ENCODE measurements around the gene PARP6.

Gene PARP6

GRCh38 chr15:72313881-72314280, 41.5 kb upstream of the PARP6 start:
- Mint-ChIP-seq H3K4me3 (no peak overlapping the region), H3K27ac (no peak overlapping the region), H3K36me3 (ENCODE audit: low read depth) (no peaks in the 10 kb centered on the region), H3K27me3 (ENCODE audit: low read depth) (peaks cover 44% of the 10 kb centered on the region), H3K4me1 (no peaks in the 10 kb centered on the region), H3K9me3 (no peaks in the 10 kb centered on the region)
- TF ChIP-seq CTCF (IDR thresholded peaks at IDR 0.05; ENCODE audit: unreplicated experiment in 3 of 3) = no peak

- Mint-ChIP-seq H3K36me3 (ENCODE audit: low read depth) (no peaks in the 10 kb centered on the region), H3K4me3 (no peak overlapping the region), H3K27me3 (ENCODE audit: low read depth) (peaks cover 40% of the 10 kb centered on the region), H3K9me3 (no peaks in the 10 kb centered on the region), H3K27ac (no peak overlapping the region), H3K4me1 (no peaks in the 10 kb centered on the region)
- TF ChIP-seq CTCF (IDR thresholded peaks at IDR 0.05; ENCODE audit: unreplicated experiment in 3 of 3) = no peak
Observed at GRCh38 chr15:72313448-72313840, 41.1 kb upstream of the PARP6 start.

GRCh38 chr15:72312605-72313447, 40.5 kb upstream of the PARP6 start:
- H3K27ac Mint-ChIP-seq = no peak overlapping the region
- no peaks in the 10 kb centered on the region for H3K4me1 Mint-ChIP-seq
- no peaks in the 10 kb centered on the region for H3K36me3 Mint-ChIP-seq (ENCODE audit: low read depth)
- no peak overlapping the region for H3K4me3 Mint-ChIP-seq
- peaks cover 34% of the 10 kb centered on the region for H3K27me3 Mint-ChIP-seq (ENCODE audit: low read depth)
- H3K9me3 Mint-ChIP-seq = no peaks in the 10 kb centered on the region
- TF ChIP-seq CTCF (IDR thresholded peaks at IDR 0.05; ENCODE audit: unreplicated experiment in 3 of 3) = peak; percentile 46 to 63 (median 48)

DNA sequence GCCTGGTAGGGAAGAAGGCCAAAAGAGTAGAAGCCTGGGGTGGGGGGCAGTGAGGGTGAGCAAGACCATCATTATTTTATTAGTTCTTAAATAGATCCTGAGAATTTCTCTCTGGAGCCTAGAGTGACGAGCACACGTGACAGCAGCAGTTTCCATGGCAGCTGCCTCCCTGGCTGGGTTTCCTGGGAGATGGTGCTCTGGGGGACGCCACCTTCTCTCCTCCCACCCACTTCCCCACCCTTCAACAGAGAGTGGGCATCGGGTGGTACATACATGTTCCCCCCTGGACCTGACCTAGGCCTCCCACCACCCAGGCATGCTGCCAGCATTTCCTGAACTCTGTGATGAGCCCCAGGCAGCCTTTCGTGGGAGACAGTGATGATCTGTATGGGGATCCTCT, 34.7 kb upstream of the PARP6 start:
- H3K9me3 Mint-ChIP-seq = no peaks in the 10 kb centered on the region
- no peak overlapping the region for H3K4me3 Mint-ChIP-seq
- no peak for TF ChIP-seq CTCF (IDR thresholded peaks at IDR 0.05; ENCODE audit: unreplicated experiment in 3 of 3)
- no peaks in the 10 kb centered on the region for H3K4me1 Mint-ChIP-seq
- no peak overlapping the region for H3K27ac Mint-ChIP-seq
- H3K36me3 Mint-ChIP-seq (ENCODE audit: low read depth) = no peaks in the 10 kb centered on the region
- H3K27me3 Mint-ChIP-seq (ENCODE audit: low read depth) = peaks cover 17% of the 10 kb centered on the region

GRCh38 chr15:72306211-72306785, 33.9 kb upstream of the PARP6 start:
- Mint-ChIP-seq H3K9me3 (no peaks in the 10 kb centered on the region), H3K36me3 (ENCODE audit: low read depth) (no peaks in the 10 kb centered on the region), H3K4me1 (no peaks in the 10 kb centered on the region), H3K27ac (no peak overlapping the region), H3K4me3 (no peak overlapping the region), H3K27me3 (ENCODE audit: low read depth) (peaks cover 13% of the 10 kb centered on the region)
- no peak for TF ChIP-seq CTCF (IDR thresholded peaks at IDR 0.05; ENCODE audit: unreplicated experiment in 3 of 3)

- H3K27me3 Mint-ChIP-seq (ENCODE audit: low read depth) = peaks cover 13% of the 10 kb centered on the region
Observed at GRCh38 chr15:72304596-72304995, 32.2 kb upstream of the PARP6 start.

More at GRCh38 chr15:72304596-72304995, 32.2 kb upstream of the PARP6 start:
- Mint-ChIP-seq H3K9me3 (no peaks in the 10 kb centered on the region), H3K4me3 (no peak overlapping the region), H3K27ac (no peak overlapping the region), H3K4me1 (no peaks in the 10 kb centered on the region), H3K36me3 (ENCODE audit: low read depth) (no peaks in the 10 kb centered on the region)
- TF ChIP-seq CTCF (IDR thresholded peaks at IDR 0.05; ENCODE audit: unreplicated experiment in 3 of 3) = no peak

All from nephron (organoid).